Activated CD4-positive, alpha-beta T cell treated with anti-CD3 and anti-CD28 coated beads, Interleukin-2, amount 50 U/mL, for 1 hour (primary cell): ENCODE data around the gene ZNF778.

ENCODE experiments used
- DNase-seq: peaks from one replicate; pipeline ENCODE4 v3.0.0-alpha.2; 2020

The ZNF778 gene

DNA sequence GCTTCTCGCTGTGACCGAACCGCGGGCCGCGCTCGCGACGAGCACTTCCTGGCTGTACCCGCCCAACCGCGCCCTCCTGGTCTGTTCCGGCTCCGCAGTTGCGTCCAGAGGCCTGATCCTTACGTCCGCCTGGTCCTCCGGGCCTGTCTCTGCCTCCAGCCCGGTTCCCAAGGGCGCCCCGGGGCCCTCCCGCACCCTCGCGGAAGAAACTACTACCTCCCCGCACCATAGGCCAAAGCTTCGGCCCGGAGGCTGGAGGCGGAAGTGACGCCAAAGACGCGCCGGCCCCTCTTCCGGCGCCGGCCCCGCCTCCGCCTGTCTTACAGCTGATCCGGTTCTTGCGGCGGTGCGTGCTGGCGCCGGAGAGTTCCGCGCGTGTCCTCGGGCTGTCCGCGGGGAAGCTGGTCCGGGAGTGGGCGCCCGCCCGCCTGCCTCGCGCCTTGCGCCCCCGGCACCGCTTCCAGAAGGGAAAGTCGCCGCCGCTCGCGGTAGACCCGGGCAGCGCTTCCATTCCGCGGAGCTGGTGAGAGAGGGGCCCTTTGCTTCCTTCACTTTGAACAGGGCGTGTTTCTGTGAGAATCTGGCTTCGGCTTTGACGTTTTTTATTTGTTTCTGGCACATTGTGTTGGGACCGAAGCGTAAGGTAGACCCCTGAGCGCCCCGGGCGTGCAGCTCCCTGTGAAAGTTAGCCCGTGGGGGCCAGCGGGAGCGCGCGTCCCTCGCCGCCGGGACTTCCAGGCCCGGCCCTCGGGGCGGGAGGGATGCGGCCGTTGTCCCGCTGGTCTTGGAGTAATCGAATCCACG lies at the start of gene ZNF778:
Gene ZNF778 (plus strand): TSS at position 316 of the 804 bp plus-strand sequence. CDS start 3,425 bp downstream, outside the sequence.
- DNase-seq, result peak; percentile 76

DNA sequence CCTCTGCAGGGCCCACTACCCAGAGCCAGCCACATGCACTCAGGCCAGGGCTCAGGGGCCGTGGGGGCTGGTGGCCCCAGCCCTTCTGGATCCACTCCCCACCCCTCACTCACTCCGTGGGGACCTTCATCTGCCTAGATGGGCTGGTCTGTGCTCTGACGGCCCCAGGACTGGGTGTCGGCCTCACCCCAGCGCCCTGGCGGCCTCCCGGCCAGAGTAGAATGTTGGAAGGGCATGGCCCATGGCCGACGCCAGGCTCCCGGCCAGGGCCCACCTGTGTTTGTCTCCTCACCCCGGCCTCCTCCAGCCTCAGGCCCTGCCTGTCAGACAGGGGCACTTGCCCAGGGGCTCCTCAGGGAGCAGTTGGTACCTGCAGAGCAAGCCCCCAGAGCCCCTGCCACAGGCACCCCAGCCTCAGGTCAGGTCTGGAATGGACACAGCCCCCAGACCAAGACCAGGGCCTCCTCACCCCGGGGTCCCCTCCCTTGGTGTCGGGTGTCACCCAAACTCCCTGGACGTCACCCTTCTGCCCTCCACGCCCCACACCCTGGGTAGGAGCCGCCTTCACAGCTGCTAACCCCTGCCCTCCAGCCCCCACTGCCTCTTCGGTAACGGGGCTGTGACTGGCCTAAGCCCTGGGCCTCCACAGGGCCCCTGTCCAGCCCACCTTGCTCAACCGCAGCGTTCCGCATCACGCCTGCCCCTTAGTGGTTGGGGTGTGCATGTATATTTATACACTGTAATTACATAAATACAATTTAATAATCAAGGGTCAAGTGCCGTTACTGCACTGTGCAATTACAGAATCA lies 48.9 kb upstream of the ZNF778 start:
- DNase-seq, result no peak

DNA sequence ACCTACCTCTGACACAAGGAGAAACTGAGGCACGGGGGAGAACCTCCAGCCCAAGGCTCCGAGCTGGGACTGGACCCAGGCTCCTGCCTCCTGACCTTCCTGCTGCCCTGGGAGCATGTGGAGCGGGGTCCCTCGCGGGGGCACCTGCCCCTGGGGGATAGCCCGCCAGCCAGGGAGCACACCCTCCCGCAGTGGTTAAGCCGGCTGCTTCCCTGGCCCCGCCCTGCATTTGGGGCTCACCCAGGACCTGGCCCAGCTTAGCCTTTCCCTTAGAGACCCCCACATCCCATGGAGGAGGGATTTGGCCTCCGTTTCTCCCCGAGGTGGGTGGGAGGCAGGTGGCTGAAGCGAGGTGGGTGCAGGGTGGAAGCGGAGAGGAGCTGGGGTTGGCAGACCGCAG lies 47.7 kb upstream of the ZNF778 start:
- DNase-seq, result no peak

DNA sequence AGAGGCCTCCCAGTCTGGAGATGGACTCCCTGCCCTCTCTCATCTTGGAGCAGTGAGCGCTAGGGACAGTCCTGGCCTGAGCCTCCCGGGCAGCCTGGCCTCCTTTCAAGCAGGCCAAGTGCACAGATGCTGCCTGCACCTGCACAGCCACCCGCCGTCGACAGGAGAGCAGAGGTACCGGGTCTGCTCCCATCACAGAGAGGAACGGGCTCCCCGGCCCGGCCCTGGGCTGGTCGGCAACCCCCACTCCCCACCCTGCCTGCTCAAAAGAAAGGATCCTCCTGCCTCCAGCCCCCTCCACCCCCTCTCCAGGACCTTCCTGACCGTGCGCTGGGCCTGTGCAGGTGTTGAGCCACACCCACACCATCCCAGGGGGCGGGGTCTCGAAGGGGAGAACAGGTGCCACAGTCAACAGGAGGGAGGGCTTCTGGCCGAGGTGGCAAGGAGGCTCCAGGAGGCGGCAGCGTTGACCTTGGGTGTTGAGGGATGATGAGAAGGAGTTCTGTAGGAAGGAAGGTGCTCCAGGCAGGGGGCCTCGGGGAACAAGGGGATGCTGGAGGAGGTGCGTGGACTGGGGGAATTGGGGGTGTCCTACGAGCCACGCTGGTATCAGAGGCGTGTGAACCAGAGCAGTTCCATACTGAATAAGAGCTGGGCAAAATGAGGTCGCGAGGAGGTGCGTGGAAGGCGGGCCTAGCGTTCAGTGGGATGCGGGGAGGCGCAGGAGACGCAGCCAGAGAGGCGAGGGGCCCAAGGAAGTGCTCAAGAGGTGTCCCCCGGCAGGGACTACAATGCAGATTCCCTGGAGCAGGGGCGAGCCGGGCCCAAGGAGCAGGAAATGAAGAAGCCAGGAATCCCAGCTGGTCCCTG lies 46.9 kb upstream of the ZNF778 start:
- peak; percentile 27 for DNase-seq

DNA sequence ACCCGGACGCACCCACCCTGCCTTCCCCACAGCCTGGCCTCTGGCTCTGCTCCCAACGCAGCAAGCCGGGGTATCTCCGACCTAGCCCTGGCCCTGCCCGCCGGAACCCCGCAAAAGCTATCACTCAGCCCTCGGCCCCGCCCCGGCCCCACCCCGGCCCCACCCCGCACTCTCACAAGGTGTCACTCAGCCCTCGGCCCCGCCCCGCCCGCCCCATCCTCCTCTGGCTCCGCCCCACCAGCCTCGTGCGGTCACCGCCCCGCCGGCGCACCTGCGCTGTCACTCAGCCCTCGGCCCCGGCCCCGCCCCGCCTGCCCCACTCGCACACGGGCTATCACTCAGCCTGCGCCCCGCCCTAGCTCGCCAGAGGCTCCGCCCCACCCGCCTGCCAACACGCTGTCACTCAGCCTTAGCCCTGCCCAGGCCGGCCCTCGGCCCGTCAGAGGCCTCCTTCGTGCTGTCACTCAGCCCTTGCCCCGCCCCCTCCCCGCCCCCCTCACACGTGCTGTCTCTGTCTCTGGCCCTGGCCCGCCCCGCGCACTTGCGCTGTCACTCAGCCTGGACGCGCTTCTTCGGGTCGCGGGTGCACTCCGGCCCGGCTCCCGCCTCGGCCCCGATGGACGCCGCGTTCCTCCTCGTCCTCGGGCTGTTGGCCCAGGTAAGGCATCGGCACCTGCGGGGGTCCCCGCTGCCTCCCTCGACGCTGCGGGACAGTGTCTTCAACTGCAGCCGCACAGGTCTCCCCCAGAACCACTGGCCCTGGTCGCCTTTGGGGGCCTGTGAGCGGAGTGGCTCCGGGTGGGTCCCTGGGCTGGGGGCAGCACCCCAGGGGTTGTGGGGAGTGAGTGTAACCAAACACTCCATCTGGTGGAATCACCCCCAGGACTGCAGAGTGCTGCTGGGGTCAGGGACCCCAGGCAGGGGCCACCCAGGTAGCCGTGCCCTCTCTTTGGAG lies 46.0 kb upstream of the ZNF778 start, which contains the start of gene CDH15:
Gene CDH15 (plus strand): TSS at position 533 of the 955 bp plus-strand sequence. CDS start 84 bp downstream, at position 617.
- peak; percentile 96 for DNase-seq

DNA sequence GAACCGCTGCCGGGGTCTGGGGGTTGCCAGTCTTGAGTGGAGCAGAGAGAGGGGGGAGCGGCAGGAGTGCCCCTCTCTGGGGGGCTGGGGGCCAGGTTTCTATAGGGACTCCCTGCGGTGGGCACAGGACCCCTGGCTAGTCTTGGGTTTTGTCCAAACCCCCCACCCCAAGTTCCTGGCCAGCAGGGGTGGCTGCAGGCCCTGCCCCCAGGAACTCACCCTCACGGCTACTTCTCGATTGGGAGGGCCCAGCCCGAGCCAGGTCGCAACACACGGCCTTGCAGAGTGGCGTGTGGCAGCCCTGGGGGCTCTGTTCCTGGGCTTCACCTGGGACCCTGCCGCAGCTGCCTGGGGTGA lies 45.4 kb upstream of the ZNF778 start:
- no peak for DNase-seq

DNA sequence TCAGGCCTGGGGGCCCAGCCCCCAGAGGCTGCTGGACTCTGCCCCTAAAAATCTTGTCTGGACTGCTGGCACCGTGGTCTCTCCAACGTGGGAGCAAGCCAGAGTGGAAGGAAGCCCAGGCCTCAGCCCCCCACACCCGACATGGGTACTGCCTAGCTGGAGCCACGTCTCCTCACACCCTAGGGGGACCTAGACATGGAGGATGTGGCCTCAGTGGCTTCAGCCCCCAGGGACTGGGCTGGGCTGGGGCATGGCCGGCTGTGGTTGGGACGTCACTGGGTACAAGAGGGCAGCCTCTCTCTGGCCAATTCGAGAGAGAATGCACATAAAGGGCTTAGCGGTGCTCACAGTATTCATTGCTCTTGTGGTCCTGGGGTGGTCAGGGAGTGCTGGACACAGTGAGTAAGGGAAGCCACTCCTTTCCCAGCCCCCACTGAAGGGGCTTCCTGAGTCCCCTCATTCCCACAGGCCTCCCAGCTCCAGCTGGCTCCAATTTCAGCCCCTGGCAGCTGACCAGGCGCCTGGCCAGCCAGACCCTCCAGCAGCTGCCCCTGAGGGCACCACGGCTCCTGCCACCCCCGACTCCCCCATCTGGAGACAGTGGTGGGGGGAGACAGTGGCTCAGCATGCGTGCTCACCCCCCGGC lies 44.9 kb upstream of the ZNF778 start:
- DNase-seq, result no peak

DNA sequence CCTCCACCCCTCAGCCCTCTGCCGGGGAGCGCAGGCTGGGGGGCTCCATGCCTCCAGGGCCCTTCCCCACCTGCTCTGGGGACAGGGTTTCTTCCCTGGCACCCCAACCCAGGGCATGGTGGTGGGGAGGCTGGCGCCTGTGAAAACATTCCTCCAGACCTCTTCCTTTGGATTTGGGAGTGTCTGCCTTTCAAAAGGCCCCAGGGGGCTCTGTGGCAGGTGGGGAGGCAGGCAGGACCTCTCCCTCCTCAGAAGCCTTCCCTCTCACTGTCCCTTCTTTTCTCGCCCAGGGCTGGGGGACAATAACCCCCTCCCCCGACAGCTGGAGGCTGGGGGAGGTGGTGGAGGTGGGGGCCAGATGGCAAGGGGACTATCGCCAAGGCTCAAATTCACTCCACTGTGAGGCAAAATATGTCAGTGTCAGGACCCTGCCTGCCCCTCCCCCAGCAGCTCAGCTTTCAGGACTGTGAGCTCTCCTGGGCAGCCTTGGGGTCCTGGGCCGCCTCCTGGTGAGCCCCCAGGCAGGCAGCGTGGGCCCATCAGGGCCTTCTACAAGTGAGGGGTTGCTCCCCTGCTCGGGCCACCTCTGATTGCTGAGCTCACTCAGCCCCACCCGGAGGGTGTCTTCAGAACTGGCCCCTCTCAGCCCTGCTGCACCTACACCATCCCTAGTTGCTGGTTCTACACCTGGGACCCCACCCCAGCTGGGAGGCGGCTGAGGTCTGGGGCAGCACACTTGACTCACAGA lies 44.2 kb upstream of the ZNF778 start:
- DNase-seq, result no peak

DNA sequence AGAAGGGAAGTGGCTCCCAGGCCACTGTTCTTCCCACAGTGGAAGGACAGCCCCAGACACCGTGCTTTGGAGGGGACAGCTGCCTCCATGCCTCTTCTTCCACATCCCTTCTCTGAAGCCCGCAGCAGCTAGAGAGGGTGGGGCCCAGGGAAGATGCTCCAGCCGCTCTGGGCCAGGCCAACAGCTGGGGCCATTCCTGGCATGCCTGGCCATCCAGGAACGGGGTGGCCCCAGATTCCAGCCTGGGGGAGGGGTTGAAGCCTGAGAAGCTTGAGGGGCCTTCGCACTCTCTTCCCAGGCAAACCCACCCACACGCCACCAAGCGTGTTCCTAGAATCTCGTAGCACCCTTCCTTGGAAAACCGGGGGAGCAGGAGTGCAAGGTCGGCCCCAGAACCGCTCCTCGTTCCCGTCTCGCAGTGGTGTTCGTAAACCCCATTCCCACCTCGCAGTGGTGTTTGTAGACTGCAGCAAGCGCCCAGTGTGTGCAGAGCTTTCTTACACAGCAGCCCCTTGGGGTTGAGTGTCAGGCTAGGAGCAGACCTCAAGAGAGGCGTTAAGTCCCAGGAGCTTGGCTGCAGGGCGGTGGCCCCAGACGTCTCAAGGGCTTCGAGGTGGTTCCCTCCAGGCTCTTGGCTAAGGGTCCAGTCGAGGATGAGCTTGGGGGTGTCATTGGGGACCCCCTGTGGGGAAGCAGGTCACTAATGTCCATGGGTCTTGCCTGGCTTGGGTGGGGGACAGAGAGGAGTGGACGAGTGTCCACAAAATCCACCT lies 43.3 kb upstream of the ZNF778 start:
- DNase-seq, result no peak

DNA sequence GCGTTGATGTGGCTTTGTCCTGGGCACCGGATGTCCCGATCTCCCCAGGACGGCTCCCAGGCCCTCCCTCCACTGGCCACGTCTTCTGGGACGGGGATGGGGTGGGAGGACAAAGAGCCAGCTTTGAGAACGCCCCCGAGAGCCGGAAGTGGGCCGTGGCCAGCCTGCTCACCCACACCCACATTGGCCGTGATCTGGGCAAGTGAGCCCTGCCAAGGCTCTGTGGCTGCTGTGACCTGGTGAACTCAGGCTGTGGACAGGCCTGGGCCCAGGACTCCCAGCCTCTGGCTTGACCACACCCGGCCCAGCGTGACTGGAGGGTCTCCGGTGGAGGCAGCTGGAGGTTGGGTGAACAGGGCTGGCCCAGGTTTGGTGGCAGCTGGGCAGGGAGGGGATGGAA lies 42.6 kb upstream of the ZNF778 start:
- no peak for DNase-seq

DNA sequence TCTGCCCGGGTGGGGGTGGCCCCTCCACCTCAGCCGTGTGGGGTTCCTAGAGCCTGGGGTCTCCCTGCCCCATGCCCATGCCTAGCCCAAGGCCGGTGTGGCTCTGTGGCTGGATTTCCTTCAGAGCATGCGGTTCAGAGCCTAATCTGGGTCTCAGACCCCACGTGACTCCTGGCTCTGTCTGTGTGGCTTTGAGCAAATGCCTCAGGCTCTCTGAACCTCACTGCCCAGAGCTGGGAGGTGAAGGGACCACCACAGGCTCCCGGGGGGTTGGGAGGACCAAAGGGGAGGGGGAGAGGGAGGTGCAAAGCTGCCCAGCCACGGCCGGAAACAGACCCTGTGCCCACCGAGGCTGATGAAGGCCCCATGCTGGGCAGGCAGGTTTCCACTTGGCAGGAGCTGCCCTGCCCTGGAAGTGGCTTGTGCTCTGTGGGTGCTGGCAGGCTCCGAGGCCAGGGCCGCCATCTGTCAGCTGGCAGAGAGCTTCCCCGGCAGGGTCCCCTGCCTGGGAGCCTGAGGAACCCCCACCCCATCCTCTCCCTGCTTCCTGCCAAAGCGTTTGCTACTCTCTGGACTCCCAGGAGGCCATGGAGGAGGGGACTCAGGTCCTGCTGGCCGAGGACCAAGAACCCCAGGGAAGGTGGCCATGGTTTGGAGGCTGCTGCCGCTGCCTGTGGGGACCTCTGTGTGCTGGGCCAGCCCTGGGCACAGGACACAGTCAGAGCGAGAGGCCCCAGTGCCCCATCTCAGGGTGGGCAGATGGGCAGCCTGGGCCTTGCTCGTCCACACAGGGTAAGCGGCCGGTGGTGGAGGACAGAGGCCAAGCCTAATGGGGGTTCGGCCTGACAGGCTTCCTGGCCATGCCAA lies 42.0 kb upstream of the ZNF778 start:
- no peak for DNase-seq

DNA sequence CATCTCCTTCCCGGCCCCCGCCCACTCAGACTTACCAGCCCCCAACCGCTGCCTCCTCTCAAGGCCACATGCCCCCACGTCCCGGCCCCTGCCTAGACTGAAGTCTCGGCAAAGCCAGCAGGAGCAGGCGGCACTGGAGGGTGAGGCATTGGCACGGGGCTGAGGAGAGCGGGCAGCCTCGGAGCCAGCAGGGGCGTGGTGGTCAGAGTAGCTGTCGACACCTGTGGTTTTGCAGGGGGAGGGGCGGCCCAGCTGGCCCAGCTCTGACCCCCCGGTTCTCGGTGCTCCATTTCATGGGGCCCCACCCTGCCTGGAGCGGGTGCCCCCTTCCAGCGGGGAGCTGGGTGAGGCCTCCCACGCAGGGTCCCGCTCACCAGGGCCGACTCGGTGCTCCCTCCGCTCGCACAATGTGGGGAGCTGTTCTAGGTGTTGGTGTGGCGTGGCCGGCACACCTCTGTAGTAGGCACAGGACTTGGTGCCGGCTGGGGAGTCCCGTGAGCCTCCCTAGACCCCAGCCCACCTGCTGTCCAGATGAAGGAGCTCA lies 41.3 kb upstream of the ZNF778 start:
- DNase-seq, result no peak

DNA sequence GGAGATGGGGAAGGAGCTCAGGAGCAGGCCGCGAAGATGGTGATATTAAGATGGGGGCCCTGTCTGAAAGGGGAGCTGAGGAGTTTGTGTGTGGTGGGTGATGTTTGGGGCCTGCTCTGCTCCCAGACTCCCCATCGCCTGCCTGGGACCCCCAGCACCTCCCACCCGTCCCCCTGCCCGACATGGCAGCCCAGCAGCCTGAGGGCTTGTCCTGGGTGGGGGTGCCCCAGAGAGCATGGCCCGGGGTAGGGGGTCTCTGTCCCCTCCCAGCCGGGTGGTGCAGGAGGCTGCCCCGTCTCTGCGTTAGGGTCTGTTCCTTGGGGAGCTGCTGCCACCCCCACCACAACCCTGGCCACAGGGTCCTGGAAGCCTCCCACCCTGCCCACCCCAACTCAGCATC lies 40.8 kb upstream of the ZNF778 start:
- no peak for DNase-seq

DNA sequence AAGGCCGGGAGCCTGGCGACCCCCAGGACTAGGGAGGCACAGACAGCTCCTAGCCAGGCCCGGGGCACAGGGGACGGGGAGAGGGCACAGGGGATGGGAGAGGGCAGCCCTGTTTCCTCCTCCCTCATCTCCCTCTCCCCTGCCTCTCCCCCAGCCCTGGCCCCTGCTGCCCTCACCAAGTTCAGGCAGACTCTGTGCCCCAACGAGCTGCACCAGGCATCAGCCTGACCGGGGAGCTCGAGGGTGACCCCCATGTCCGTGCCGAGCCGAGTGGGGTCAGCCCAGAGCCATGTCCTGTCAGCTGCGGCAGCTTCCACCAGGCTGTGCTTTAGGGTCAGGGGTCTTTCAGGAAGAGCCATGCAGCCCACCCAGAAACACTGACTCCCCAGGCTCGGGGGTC lies 40.0 kb upstream of the ZNF778 start:
- no peak for DNase-seq

DNA sequence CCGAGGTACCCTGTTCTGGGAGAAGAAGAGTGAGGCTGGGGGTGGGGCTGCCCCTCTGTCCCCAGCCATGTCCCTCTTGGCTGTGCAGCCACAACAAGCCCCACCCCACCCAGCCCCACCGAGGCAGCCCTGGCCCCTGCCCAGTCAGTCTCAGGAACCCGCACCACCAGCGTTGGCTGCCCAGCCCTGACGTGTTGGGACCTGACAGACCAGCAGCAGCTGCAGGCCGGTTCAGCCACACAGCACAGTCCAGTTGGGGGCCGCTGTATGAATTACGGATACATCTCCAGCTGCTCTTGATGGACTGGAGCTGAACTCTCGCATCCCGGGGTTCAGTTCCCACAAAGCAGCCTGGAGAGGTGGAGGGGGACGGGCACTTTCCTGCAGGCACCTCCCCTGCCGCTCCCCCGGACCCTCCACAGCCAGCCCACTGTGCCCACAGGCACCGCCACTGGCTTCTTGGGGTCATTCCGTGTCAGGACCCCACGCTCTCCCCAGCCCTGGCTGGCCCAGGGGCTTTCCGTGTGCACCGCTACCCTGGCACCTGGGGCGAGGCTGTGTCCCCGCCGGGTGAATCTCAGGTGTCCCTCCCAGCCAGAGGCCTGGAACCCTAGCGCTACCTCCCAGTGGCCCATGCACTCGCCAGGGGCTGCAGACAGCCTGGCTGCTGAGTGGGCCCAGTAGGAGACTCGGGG lies 38.9 kb upstream of the ZNF778 start:
- DNase-seq, result no peak

DNA sequence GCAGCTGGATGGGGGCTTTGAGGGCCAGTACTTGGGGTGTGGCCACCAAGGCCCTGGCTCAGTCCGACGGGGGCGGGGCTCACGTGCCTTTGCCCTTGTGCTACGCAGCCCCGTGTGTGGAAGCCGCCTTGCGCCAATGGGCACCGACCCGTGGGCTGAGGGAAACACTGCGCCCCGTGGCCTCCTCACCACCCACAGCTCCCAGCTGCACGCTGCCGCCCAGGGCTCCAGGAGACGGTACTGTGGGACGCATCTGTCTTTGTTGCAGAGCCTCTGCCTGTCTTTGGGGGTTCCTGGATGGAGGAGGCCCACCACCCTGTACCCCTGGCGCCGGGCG lies 38.4 kb upstream of the ZNF778 start:
- no peak for DNase-seq

DNA sequence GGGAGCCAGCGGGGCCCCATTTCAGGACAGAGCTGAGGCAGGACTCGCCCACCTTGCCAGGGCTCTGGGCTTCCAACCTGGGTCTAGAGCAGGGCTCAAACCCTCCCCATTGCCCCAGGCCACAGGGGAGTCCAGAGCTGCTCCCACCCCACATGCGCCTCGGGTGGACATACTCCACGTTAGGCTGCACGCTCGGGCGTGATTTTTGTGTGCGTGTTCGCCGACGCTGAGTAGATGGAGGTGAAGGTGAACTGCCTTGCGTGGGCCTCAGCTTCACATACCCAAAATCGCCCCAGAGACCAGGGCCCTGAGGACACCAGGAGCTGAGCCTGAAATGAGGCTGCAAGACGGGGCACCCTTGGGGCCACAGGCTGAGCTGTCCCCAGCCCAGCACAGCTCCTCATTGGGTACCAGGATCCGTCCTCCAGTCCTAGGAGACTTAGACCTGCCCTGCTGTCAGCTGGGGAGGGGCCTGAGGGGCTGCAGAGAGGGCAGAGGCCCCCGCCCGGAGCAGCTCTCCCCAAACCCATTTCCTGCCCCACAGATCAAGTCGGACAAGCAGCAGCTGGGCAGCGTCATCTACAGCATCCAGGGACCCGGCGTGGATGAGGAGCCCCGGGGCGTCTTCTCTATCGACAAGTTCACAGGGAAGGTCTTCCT lies 37.7 kb upstream of the ZNF778 start:
- DNase-seq, result no peak
